HG03196 (cell line): Measurements from ENCODE around the gene PASK.

ENCODE experiments used
- ATAC-seq: cut with Tn5 transposase; IDR thresholded peaks from one replicate; pipeline ENCODE4 v1.9.1; 2021; ENCODE audit not compliant: unreplicated experiment

PASK gene

GRCh38 chr2:241084856-241085444, 64.3 kb downstream of the PASK start:
- no peak for ATAC-seq

GRCh38 chr2:241083091-241083415, 66.2 kb downstream of the PASK start:
- ATAC-seq, result no peak

DNA sequence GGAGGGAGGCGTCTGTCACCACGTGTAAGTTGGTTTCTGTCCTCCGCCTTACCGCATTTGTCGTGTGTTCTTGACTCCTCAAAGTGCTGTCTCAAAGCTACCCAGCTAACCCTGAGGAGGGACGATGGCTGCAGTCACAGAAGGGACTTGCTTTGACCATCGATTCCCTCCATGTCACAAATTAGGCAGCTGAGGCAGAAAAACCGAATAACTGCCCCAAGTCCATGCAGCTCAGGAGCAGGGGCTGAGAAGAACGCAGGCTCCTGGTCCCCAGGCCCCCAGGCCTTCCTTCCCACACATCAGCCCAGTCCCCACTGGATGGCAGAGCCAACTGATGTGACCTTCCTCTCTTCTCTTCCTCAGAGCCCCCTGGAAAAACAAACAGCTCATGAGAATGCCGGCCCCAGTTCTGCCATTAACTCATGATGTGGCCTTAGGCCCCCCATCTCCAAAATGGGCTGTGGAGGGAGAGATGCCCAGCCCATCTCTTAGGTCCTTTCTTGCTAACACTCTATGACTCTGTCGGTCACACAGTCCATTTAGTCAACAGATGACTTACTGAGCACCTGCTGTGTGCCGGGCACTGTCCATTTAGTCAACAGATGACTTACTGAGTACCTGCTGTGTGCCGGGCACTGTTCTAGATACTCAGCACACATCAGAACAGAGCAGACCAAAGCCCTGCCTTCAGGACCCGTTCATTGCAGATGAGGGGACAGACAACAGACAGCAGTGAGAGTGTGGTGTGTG, 66.8 kb downstream of the PASK start:
- no peak for ATAC-seq

GRCh38 chr2:241081643-241082340, 67.5 kb downstream of the PASK start:
- ATAC-seq, result no peak

- no peak for ATAC-seq
These were observed 68.1 kb downstream of the PASK start for GRCh38 chr2:241081190-241081642.

DNA sequence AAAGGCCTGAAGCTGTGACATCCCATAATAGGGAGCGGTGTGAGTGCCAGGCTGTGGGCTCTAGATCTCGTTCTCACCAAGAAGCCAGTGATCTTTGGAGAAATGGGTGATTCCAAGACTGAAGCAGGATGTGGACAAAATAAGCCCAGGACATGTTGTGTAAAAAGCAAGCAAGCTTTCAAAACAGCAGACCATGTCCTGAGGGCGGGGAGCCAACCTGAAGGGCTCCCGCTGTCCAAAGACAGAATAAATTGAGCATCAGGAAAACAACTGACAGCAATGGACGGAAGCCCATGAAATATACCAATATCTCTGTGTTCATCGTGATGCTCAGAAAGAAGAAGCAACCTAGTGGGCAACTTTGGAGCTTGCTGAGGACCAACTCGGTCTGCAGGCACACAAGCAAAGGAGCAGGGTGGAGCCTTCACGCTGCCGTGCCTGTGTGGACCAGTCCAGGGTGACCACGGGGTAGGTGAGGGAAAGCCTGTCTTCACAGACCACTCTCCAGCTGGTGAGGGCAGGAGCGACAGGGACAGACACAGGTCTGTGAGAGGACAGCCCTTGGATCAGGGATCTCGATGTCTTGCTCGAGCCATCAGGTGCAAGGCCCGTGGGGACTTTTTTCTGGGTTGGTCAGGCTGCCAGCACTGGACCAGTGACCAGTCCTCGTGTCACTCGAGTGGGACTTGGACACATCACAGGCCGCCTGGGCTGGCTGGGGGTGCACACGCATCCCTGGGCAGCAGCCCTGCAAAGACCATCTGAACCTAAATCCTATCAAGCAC, 68.7 kb downstream of the PASK start:
- no peak for ATAC-seq

DNA sequence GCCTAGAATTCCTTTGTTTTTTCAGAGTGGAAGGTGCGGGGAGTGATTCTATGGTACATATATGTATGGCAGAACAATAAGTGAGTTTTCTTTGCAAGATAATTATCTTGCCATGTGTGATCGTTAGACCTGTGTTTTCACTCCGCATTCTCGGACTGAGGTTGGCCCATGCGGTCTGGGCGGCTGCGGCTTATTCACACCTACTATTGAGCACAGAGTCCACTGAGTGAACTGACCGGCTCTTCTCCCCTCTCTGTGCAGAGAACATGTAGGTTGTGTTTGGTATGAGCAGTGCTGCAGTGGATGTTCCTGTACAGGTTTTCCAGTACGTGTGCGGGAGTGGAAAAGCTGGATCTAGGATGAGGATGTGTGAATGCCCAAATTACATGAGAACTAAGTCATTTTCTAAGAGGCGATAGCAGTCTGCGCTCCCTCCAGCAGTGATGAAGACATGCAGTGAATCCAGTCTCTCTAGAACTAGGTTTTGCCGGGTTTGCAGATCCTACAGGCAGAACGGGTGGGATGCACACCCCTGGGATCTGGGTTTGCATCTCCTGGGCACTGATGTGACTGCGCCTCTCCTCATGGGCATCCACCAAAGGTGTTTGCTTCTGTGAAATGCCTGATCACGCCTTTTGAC, 74.3 kb downstream of the PASK start:
- no peak for ATAC-seq

GRCh38 chr2:241074065-241074818, 75.0 kb downstream of the PASK start:
- no peak for ATAC-seq

DNA sequence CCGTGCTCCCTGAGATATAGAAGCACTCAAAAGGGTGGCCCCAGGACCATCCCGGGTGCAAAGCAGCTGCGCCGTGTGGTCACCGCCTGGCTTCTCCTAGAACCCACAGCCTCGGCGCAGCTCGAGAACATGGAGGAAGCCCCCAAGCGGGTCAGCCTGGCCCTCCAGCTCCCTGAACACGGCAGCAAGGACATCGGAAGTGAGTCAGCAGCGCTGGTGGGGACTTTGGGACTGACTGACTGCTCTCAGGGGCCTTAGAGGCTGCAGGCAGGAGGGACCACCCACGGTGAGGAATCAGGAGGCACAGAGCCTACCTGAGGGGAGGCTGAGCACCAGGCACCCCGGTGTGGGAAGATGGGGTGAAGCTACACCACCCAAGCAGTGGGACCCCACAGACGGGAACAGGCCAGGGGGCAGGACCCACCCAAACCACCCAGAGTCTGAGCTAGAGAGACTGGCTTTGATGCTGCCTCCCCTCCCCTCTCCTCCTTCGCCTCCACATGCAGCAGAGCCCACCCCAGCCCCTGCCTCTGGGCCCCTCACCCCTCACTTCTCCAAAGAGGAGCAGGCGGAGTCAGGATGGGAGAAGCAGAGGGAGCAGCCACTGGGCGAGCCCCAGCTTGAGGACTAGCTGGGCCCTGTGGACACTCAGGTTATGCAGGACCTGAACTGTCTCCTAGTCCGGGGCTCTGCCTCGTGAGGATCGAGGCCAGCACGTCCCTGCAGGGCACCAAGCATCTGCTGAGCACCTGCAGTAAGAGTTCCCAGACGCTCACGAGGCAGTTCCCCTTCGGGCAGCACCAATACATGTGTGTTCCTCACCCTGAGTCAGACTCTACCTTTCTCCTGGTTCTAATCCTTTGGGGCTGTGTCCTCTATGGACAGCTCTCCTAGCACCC, 75.9 kb downstream of the PASK start:
- ATAC-seq, result no peak

- no peak for ATAC-seq
These were observed 76.6 kb downstream of the PASK start for GRCh38 chr2:241072553-241073165.

GRCh38 chr2:241072151-241072550, 77.1 kb downstream of the PASK start:
- ATAC-seq, result no peak

- no peak for ATAC-seq
These were observed 77.6 kb downstream of the PASK start for GRCh38 chr2:241071677-241072111.

GRCh38 chr2:241070811-241071676, 78.2 kb downstream of the PASK start:
- no peak for ATAC-seq

DNA sequence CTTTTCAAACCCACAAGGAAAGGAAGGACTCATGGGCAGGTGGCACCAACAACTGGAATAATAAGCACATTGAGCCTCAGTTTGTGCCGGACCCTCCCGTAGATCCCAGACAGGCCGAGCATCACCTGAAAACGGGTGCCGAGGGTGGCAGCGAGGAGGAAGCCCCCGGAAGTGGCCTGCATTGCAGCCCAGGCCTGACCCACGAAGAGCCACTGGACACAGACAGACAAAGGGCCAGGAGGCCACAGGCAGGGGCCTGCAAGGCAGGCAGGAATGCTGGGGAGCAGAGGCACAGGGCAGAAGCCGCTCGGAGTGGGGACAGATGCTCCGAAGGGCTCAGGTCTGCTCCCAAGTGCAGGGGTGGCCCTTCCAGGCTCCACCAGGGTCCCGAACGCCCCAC, 78.9 kb downstream of the PASK start:
- ATAC-seq, result no peak

- ATAC-seq, result no peak
These were observed 79.4 kb downstream of the PASK start for GRCh38 chr2:241069821-241070281.

DNA sequence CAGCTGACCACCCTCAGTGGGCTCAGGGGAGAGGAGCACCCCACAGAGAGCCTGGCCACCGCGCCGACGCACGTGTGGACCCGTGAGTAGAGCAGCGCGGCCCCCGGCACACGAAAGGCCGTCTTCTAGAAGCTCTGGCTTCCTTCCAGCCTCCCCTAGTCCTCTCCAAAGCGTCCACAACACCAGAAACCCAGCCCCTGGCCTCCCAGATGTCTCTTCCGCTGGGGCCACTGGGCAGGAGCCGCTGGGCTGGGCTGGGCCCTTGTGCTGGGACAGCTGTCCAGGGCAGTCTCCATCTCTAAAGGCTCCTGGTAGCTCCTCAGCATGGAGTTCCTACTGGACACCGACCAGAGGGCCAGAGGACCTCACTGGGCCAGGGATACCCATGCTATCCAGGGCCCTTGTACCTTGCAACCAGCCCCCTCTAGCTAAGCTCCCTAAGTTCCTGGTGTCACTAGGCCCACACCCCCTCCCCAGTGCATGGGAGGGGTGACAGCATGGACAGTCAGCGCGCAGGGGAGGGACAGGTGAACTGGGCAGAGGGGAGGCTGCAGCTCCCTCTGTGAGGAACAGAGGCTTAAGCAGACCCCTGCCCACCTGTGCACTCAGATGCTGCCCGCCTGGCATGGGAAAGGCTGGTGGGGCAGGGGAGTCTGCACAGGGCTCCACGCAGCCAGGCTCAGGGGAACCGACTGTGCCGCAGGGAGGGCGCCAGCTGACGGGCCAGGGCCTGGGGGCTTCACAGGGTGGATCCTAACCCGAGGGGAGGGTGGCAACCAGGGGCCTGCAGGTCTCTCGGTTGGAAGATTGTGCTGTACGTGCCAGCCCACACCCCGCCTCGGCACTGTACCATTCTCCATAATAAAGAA, 80.1 kb downstream of the PASK start:
- ATAC-seq, result no peak
